Fibroblast of the conjunctiva (primary cell): ENCODE measurements around the gene TNS4.

Experiments
- DNase-seq: peaks from one replicate; pipeline ENCODE4 v3.0.0-alpha.2; 2010; ENCODE audit warnings: low read depth

Gene TNS4

DNA sequence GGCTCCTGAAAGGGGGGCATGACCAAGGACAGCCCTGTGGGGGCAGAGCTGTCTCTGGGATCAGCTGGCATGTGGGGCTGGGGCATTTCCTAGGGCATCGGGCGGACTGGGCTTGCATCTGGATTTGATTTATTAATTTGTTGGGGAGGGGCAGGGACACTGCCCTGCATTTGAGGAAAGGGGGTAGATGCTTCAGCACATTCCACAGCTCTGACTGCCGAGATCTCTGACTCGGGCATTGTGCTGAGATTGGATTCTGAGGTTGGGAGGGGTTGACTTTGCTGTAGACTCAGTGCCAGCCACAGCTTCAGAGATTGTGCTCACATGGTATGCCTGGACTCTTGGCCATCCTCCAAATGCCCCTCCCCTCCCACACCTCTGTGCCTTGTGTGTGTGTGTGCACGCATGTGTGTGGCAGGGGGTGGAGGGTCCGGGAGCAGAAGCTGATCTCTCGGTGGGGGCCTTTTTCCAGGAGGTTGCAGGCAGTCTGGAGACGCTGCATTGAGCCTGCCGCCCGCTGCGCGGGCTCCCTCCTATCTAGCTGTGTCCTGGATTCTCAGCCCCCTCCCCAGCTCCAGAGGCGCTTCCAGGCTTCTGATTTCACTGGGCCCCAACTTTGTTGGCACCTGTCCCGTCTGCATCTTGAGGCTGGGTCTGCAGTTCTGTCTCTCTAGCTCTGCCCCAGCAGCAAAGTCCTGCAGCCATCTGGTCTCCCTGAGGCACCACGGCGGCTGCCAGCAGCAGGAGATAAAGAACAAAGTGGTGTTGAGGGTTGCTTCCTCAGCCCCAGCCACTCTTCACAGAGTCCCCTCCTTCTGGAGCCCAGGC lies 43.2 kb downstream of the TNS4 start:
- peak; percentile 92 for DNase-seq

DNA sequence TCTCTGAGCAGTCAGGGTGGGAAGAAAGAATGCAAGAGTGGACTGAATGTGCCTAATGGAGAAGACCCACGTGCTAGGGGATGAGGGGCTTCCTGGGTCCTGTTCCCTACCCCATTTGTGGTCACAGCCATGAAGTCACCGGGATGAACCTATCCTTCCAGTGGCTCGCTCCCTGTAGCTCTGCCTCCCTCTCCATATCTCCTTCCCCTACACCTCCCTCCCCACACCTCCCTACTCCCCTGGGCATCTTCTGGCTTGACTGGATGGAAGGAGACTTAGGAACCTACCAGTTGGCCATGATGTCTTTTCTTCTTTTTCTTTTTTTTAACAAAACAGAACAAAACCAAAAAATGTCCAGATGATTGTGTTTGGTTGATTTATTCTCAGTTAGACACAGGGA lies 44.1 kb downstream of the TNS4 start:
- DNase-seq, result no peak

DNA sequence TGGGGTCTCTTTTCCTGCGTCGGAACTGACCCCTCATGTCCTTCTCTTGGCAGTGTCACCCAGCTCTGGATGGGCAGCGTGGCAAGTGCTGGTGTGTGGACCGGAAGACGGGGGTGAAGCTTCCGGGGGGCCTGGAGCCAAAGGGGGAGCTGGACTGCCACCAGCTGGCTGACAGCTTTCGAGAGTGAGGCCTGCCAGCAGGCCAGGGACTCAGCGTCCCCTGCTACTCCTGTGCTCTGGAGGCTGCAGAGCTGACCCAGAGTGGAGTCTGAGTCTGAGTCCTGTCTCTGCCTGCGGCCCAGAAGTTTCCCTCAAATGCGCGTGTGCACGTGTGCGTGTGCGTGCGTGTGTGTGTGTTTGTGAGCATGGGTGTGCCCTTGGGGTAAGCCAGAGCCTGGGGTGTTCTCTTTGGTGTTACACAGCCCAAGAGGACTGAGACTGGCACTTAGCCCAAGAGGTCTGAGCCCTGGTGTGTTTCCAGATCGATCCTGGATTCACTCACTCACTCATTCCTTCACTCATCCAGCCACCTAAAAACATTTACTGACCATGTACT lies 44.9 kb downstream of the TNS4 start:
- no peak for DNase-seq

DNA sequence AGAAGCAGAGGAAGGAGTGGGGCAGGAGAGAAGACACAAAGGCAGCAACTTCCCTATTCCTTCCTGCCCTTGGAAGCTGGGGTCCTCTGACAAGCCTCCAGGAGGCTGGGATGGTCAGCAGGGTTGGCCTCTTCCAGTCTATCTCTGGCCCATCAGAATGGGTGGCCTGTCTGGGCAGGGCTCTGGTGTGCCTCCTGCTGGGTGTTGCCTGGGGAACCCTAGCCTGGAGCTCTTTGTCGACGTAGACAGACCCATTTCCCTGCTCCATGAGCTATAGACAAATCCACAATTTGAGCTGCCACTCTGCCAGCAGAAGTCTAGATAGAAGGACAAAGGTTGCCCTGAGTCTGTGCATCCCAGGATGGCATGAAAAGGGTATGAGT lies 46.8 kb downstream of the TNS4 start:
- DNase-seq, result no peak

DNA sequence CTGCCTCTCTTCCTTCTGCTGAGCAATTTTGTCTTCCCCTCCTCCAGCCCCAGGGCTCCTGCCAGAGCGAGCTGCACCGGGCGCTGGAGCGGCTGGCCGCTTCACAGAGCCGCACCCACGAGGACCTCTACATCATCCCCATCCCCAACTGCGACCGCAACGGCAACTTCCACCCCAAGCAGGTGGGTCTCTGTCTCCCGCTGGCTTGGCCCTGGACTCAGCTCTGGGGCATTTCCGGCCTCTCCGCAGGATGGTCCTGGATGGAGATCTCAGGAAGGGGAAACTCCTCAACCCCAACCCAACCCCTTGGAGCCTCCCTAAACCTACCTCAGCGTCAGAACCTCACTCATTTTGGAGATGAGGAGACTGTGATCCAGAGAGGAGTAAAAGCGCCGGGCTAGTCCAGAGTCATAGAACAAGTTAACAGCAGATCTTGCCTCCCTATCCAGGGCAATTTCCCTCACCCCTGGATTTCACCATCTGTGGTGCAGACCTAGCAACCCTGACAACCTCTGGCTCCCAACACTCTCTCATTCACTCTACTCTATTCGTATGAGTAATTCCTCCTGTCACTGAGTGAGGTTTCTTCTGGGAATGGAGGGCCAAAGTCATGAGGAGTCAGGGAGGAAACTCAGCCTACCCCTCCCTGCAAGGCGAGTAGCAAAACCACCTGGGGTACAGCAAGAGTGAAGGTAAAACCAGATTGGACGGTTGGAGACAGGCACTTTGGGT lies 47.4 kb downstream of the TNS4 start:
- DNase-seq, result no peak

DNA sequence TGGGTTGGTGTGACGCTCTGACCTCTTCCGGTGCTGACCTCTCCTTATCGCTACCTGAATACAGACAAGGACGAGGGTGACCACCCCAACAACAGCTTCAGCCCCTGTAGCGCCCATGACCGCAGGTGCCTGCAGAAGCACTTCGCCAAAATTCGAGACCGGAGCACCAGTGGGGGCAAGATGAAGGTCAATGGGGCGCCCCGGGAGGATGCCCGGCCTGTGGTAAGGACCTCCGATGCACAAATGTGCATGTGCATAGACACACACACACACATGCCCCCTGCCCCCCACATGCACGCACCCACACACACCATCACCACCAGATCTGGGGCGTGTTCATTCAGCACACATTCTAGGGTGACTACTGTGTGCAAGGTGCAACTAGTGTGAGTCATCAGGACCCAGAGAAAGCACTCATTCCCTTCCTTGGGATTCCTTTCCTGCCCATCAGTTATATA lies 48.5 kb downstream of the TNS4 start:
- DNase-seq, result no peak

DNA sequence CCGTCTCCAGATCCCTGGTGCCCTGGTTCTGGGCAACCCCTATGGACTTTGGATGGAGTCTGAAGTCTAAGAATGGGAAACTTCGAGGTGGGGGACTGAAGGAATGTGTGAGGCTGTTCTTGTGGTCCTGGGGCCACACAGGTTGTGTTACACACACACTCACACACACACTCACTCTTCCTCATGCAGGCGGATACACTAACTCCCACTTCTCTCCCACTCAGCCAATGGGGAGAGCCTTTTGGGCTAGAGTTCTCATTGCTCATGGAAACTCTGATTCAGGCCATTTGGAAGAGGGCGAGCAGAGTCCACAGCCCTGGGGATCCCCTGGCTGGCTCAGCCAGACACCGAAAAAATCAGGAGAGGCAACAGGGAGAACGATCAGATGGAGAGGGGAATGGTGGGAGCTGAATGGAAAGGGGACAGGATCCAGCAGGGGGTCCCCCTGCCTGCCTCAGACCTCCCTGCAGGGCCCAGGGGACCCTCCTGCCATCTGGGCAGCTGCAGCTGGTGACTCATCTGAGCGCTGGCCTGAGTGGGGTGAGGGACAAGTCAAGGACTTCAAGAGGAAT lies 49.1 kb downstream of the TNS4 start:
- peak; percentile 87 for DNase-seq

DNA sequence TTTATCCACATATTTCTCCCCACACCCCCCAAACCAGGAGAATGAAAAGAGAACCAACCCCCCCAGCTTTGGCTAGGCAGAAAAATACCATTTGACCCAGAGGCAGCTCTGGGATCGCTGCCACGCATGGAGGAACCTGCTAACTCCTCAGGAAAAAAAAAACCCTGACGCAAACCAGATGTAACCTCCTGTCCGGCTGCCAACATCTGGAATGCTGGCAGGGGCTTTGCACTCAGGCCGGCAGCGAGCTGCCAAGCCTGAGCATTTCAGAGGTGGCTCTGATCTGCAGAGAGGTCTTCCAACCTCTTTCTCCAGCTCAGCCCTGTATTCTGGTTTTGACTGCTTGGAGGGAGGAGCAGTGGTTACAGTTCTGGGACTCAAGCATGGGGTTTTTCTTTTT lies 50.0 kb downstream of the TNS4 start:
- peak; percentile 96 for DNase-seq

DNA sequence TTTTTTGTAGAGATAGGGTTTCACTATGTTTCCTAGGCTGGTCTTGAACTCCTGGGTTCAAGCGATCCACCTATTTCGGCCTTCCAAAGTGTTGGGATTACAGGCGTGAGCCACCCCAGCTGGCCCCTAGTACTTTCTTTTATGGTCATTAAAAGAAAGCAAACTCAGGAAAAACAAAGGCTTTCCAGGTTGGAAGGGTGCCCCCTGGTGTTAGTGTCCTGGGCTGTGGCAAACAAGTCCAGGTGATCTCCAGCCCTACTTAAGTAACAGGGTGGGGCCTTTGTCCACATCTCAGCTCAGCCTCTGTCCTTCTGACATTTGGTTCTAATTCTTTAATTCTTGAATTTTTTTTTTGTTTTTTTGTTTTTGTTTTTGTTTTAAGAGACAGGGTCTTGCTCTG lies 51.2 kb downstream of the TNS4 start:
- no peak for DNase-seq

DNA sequence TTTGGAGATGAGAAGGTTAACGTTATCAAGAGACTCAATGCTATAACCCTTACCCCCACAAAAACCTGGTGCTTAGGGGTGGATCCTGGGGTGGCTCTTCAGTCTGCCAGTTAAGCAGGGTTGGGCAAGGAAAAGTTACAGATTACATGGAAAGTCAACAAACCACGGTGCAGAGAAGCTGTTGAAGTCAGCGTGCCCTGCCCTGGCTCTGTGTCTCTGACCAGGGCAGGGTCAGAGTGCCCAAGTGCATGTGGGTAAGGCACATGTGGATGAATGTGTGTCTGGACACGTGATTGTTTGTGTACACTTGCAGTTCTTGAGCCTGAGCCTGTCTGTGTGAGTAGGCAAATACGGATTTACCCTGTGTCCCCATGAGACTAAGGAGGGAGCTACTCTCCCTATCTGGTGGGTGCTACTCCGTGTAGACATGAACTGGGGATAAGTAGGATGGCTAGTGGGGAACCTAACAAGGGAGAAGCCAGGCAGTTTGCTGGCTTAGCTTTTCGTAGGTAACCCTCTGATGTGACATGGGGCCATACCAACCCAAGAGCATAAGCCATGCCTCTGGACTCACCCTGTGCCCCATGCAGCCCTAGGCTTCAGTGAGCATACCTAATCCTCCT lies 52.7 kb downstream of the TNS4 start:
- no peak for DNase-seq

DNA sequence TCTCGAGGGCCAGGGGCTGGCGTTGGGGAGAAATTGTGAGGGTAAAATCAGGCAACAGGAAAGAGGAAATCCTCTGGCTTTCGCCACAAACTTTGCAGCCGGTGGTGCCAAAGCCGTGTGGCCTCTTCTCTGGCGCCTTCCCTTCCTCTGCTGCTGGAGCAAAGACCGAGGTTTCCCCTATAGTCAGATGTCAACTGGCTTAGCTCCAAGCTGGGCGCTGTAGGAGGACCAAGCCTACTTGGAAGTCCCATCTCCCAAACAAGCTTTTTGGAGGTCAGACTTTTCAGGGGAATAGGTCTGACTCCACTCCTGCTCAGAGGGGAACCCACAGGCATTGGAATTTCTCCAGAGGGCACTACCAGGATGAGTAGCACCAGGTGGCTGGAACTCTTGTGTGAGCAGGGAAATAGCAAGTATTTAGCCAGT lies 53.2 kb downstream of the TNS4 start:
- no peak for DNase-seq

DNA sequence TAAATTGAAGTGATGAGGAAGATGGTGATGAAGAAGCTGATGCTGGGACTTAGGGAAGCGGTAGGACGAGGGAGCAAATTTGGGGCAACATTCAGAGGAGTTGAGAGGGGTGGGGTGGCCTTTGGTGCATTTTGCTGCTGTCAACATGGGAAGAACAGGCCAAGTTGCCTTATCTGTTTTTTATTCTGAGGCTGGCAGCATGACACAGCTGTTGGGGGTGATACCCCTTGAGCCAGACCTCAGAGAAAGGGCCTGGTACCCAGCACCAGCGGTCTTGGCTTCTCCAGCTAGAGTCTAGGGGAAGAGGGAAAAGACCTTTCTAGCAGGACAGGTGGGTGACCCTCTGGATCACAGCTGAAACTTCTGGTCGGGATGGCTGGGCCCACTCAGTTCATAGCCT lies 53.6 kb downstream of the TNS4 start:
- DNase-seq, result no peak

DNA sequence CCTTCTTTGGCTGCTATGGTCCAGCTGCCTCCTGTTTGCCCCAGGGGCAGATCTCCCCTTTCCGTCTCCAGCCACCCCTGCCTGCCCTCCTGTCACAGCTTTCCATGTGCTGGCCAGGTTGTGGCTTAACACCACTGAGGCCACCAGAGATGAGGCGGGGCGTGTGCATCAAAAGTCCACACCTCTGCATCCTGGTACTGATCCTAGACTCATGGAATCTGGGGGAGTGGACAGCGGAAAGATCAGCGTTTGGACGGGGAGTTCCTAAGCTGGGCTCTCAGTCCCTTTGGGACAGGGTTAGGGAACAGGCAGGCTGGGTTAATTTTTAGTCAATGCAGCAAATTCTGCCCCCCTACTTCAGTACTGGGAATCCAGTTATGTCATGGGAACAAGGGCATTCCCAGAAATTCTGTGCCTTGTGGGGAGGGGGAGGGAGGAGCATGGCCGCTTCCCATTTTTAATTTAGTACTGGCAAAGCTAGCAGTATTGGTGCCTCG lies 54.2 kb downstream of the TNS4 start:
- DNase-seq, result no peak

DNA sequence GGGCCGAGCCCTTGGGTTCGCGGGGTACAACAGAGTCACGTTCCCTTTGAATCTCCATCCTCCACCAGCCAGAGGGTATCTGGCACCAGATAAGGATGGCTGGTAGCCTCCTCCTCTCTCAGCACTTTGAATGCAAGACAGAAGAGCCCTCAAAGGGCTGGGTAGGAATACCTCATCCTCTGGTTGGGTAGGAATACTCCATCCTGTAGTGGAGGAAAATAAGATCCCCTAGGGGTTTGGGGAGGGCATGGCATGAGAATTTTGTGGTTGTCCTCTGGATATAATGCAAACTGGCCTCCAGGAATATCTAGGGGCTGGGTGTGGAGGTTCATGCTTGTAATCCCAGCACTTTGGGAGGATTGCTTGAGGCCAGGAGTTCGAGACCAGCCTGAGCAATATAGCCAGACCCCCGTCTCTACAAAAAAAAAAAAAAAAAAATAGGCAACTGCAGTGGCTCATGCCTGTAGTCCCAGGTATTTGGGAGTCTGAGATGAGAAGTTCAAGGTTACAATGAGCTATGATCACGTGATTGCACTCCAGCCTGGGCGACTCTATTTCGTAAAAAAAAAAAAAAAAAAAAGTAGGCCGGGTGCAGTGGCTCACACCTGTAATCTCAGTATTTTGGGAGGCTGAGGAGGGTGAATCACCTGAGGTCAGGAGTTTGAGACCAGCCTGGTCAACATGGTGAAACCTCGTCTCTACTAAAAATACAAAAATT lies 55.5 kb downstream of the TNS4 start:
- DNase-seq, result no peak

DNA sequence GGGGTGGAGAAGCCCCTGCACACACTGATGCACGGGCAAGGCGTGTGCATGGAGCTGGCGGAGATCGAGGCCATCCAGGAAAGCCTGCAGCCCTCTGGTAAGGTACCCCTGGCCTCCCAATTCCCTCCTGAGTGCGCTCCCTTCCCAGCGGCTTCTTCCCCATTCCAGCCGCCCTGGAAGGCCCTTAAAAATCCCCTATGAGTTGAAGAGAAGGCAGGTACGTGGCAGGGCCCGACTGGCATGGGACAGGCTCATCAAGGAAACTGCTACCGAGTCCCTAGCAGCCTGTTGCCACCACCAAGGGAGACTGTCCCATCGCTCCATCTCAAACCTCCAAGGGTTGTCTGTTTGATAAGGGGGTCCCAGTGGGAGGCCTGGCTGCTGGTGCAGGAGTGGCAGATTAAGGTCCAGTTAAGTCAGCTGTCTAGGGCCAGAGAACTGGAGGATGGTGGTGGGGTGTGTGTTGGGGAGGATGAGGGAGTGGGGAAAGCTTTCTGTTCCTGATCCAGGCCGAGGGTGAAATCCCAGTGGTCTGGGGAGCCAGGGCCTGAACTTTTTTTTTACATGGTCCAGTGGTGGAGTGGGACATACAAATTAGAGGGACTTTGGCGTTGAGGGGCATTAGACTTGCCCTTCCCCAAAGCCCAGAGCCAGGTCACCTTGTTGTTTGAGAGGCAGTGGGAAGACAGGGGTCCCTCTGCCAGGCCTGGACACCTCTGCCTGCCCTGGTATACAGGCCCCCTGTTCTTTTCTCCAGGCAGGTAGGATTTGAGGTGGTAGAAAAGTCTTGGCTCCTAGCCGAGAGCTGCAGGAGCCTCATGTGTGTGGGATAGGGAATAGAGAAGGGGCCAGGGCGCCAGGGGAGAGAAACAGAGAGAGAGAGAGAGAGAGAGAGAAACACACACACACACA lies 57.2 kb downstream of the TNS4 start:
- DNase-seq, result no peak

DNA sequence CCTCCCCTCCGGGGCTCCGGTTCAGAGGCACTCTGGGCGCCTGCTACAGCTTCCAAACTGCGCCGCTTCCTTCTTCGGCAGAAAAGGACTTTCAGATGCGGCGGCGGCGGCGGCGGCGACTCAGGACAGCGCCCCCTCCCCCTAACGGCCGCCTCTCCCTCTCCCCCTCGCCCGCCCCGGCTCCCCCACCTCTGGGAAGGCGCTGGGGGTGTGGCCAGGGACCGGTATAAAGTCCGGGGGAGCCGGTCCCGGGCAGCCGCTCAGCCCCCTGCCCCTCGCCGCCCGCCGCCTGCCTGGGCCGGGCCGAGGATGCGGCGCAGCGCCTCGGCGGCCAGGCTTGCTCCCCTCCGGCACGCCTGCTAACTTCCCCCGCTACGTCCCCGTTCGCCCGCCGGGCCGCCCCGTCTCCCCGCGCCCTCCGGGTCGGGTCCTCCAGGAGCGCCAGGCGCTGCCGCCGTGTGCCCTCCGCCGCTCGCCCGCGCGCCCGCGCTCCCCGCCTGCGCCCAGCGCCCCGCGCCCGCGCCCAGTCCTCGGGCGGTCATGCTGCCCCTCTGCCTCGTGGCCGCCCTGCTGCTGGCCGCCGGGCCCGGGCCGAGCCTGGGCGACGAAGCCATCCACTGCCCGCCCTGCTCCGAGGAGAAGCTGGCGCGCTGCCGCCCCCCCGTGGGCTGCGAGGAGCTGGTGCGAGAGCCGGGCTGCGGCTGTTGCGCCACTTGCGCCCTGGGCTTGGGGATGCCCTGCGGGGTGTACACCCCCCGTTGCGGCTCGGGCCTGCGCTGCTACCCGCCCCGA lies 58.0 kb downstream of the TNS4 start, which contains the start of gene IGFBP4:
Gene IGFBP4, plus strand, starts transcription at position 255 of the 792 bp plus-strand sequence. Its CDS starts 286 bp downstream, at position 541.
- no peak for DNase-seq

DNA sequence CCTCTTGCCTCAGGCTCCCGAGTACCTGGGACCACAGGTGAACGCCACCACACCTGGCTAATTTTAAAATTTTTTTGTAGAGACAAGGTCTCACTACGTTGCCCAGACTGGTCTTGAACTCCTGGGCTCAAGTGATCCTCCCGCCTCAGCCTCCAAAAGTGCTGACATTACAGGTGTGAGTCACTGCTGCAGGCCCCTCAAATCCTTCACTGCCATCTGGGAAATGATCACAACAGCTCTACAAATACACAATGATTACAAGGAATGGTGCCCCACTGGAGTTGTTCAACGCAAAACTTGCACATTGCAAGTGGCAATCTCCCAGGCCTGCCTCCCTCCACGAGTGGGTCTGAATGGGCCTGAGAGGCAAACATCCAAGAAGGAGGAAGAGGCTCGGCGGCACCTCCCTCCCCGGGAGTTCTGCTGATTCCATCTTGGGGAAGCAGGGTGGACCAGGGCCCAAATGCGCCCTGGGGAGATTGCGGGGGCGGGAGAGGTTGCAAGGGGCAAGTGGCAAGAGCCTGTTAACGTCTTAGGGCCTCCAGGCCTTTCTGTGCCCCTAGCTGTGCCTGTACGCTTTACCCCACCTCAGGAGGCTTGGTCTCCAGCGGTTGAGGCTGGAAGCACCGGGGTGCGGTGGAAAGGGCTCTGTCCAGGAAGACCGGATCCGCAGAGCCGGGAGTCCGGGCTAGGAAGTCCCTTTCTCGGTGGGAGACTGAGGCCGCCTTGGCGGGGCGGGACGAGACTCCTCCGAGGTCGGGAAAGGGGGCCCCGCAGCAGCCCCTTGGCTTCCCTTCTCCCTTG lies 58.8 kb downstream of the TNS4 start:
- no peak for DNase-seq

DNA sequence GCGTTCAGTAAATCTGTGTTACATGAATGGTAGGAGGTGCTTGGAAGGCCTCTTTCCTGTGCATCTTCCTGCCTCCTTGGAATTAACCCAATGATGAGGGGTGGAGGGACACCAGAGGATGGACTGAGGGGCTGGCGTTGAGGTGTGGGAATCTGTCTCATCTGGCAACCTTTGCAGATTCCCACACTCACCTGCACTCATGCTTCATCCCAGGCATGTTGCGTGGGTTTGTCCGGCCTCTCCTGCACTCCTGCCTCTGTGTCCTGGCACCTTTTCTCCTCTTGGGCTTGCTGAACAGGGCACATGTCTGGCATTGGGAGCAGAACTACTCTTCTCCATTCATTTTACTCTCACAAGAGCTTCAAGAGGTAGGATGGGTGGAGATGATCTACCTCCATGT lies 61.3 kb downstream of the TNS4 start:
- no peak for DNase-seq
